Suprapubic skin (tissue), 4 donors: Measurements from ENCODE around the gene FASTK.

ENCODE experiments used
- EP300 ChIP-seq: sonication (generic); formaldehyde crosslinking; IDR thresholded peaks from one replicate; pipeline ENCODE4 v1.6.1; 2017; ENCODE audit warnings: antibody characterized with exemption
- POLR2A ChIP-seq, 2 donors: fragments of 450-650 bp; IDR thresholded peaks; one replicate each; pipeline ENCODE4 v1.6.1; 2017; ENCODE audit warnings: antibody characterized with exemption in 2 of 2, mild to moderate bottlenecking in 2 of 2, moderate library complexity in 2 of 2
- POLR2AphosphoS5 ChIP-seq, 3 donors: sonication (generic); formaldehyde crosslinking; IDR thresholded peaks; one replicate each; pipeline ENCODE4 v1.6.1; 2017; ENCODE audit warnings: antibody characterized with exemption in 3 of 3
- TF ChIP-seq, protein P1 (sequence below), 2 donors: fragments of 200-600 bp in 1 of 2; fragments of 450-650 bp in 1 of 2; sonication (generic) in 1 of 2; IDR thresholded peaks; one replicate each; pipeline ENCODE4 v1.5.1; 2016 to 2019; ENCODE audit warnings: antibody characterized with exemption in 2 of 2, mild to moderate bottlenecking in 1 of 2, moderate library complexity in 1 of 2

DNA sequence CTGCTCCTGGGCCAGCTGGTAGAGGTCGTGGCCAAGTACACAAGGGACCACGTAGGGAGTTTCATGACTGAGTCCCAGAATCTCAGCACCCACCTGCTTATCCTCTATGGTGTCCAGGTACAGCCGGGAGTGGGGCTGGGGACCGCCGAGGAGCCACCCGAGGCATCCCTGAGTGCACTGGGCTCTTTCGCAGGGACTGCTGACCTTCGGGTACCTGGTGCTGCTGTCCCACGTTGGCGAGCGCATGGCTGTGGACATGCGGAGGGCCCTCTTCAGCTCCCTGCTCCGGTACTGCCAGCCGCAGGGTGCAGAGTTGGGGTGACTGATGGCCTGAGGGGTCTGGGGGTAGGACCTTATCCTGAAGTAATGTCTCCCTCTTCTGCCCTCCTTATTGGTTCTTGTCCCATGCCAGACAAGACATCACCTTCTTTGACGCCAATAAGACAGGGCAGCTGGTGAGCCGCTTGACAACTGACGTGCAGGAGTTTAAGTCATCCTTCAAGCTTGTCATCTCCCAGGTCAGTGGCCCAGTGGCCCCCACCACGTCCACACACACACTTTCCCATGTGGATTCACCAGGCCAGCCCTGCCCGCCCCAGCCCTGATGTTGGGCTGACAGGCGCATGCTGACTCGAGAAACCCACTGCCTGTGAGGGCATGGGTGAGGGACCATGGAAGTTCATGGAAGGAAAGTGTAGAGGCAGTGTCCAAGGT lies 46.1 kb downstream of the FASTK start:
- TF ChIP-seq EP300 (no peak), POLR2A (IDR thresholded peaks at IDR 0.05) (no peak), POLR2AphosphoS5 (IDR thresholded peaks at IDR 0.05) (no peak)
- TF ChIP-seq, protein P1, sequence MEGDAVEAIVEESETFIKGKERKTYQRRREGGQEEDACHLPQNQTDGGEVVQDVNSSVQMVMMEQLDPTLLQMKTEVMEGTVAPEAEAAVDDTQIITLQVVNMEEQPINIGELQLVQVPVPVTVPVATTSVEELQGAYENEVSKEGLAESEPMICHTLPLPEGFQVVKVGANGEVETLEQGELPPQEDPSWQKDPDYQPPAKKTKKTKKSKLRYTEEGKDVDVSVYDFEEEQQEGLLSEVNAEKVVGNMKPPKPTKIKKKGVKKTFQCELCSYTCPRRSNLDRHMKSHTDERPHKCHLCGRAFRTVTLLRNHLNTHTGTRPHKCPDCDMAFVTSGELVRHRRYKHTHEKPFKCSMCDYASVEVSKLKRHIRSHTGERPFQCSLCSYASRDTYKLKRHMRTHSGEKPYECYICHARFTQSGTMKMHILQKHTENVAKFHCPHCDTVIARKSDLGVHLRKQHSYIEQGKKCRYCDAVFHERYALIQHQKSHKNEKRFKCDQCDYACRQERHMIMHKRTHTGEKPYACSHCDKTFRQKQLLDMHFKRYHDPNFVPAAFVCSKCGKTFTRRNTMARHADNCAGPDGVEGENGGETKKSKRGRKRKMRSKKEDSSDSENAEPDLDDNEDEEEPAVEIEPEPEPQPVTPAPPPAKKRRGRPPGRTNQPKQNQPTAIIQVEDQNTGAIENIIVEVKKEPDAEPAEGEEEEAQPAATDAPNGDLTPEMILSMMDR (IDR thresholded peaks at IDR 0.05), result no peak
